ENCODE data around the gene DNAJB4.

DNA sequence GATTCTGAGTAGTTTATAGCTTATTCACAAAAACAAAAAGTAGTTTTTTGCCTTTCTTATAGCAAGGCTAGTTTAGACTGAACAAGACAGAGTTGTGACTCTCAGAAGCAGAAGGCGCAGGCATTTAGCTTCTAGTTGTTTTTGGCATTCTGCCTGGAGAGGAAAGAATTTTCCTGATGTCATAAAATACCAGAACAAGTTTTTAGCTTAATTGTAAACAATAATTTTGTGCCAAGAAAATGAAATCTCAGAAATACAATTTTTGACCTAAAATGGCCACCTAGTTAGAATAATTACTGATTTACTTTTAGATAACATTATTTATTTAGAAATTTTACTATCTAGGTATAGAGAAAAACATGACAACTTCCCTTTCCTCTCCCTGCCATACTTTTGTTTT is 1.0 kb downstream of the DNAJB4 start:
- TF ChIP-seq, protein P1, sequence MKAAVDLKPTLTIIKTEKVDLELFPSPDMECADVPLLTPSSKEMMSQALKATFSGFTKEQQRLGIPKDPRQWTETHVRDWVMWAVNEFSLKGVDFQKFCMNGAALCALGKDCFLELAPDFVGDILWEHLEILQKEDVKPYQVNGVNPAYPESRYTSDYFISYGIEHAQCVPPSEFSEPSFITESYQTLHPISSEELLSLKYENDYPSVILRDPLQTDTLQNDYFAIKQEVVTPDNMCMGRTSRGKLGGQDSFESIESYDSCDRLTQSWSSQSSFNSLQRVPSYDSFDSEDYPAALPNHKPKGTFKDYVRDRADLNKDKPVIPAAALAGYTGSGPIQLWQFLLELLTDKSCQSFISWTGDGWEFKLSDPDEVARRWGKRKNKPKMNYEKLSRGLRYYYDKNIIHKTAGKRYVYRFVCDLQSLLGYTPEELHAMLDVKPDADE (IDR thresholded peaks at IDR 0.05): no peak
- TF ChIP-seq, protein P2, sequence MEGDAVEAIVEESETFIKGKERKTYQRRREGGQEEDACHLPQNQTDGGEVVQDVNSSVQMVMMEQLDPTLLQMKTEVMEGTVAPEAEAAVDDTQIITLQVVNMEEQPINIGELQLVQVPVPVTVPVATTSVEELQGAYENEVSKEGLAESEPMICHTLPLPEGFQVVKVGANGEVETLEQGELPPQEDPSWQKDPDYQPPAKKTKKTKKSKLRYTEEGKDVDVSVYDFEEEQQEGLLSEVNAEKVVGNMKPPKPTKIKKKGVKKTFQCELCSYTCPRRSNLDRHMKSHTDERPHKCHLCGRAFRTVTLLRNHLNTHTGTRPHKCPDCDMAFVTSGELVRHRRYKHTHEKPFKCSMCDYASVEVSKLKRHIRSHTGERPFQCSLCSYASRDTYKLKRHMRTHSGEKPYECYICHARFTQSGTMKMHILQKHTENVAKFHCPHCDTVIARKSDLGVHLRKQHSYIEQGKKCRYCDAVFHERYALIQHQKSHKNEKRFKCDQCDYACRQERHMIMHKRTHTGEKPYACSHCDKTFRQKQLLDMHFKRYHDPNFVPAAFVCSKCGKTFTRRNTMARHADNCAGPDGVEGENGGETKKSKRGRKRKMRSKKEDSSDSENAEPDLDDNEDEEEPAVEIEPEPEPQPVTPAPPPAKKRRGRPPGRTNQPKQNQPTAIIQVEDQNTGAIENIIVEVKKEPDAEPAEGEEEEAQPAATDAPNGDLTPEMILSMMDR (conservative IDR thresholded peaks at IDR 0.05; ENCODE audit: low read depth in 2 of 2): no peak
- TF ChIP-seq EZH2 (IDR thresholded peaks at IDR 0.05; ENCODE audit: low read depth, unreplicated experiment): no peak

Measured in GM23338 (cell line).